HCT116 (cell line): ENCODE results near the gene EIF3F. TPM values are rescaled to one million over a fixed set of nuclear protein-coding genes. Genes with fewer than 3 reads are reported as not detected.

Experiments used
- ATAC-seq: fragments of 200-7000 bp; cut with Tn5 transposase; 2 replicates; pipeline ENCODE4 v1.9.1; 2020; ENCODE audit warnings: mild to moderate bottlenecking, moderate library complexity
- BruUV-seq: library from RNA; stranded (reverse); fragments of 400-500 nt; replicated peaks from 2 replicates; lab custom pipeline; 2021; lab: Mats Ljungman, UMichigan
- CTCF ChIA-PET: fragments of 300-600 bp; sonication (Branson Sonifier 250); formaldehyde crosslinking; loops from one replicate; lab custom pipeline; 2021; ENCODE audit warnings: antibody characterized with exemption; lab: Charles Lee
- POLR2A ChIA-PET: fragments of 300-600, 350-600 bp; sonication (Branson Sonifier 250); formaldehyde crosslinking; loops from one replicate; lab custom pipeline; 2021; ENCODE audit warnings: antibody characterized with exemption; lab: Charles Lee
- RAD21 ChIA-PET, 2 experiments: fragments of 300-600 bp; sonication (Branson Sonifier 250); formaldehyde crosslinking; loops; one replicate each; lab custom pipeline; 2023; ENCODE audit warnings: low total read pairs in 2 of 2; ENCODE audit not compliant: uncharacterized antibody in 2 of 2, unreplicated experiment in 2 of 2, low non-redundant PET in 1 of 2; lab: Charles Lee
- DNase-seq: peaks from one replicate; pipeline ENCODE4 v3.0.0-alpha.2; 2010; ENCODE audit warnings: low read depth, low spot score
- H2AFZ ChIP-seq: fragments of 200-600 bp; shearing (Covaris generic), sonication (generic); 2 replicates; pipeline ENCODE4 v1.6.1; 2017; ENCODE audit warnings: low read depth, mixed run types, mixed read lengths, antibody characterized with exemption, low read length; ENCODE audit not compliant: poor library complexity, severe bottlenecking
- H3K27ac ChIP-seq: 2 replicates; pipeline ENCODE4 v1.5.1; 2012; ENCODE audit warnings: low read depth, low read length
- H3K27me3 ChIP-seq: fragments of 200-600 bp; sonication (generic); 2 replicates; pipeline ENCODE4 v1.6.1; 2016; ENCODE audit warnings: mixed run types, low read length, mixed read lengths; ENCODE audit not compliant: insufficient read depth
- H3K36me3 ChIP-seq, 2 experiments: fragments of 200-500 bp in 1 of 2; fragments of 200-600 bp in 1 of 2; sonication (Bioruptor generic) in 1 of 2; sonication (generic) in 1 of 2; 2 replicates each; pipeline versions ENCODE4 v1.5.1 to v1.6.1; 2014 to 2016; ENCODE audit warnings: low read length in 2 of 2, inconsistent platforms in 1 of 2, mixed read lengths in 1 of 2, mixed run types in 1 of 2; ENCODE audit not compliant: insufficient read depth in 2 of 2, control insufficient read depth in 1 of 2
- H3K4me1 ChIP-seq, 2 experiments: fragments of 200-600 bp in 1 of 2; sonication (generic) in 1 of 2; 2 replicates each; pipeline versions ENCODE4 v1.5.1 to v1.6.1; 2012 to 2017; ENCODE audit warnings: low read length in 2 of 2, inconsistent platforms in 1 of 2, mild to moderate bottlenecking in 1 of 2, mixed read lengths in 1 of 2, mixed run types in 1 of 2, moderate library complexity in 1 of 2; ENCODE audit not compliant: insufficient read depth in 2 of 2, control insufficient read depth in 1 of 2
- H3K4me2 ChIP-seq: fragments of 200-600 bp; sonication (generic); 2 replicates; pipeline ENCODE4 v1.6.1; 2017; ENCODE audit warnings: mixed run types, low read length, mixed read lengths
- H3K4me3 ChIP-seq, 2 experiments: fragments of 200-600 bp in 1 of 2; sonication (generic) in 1 of 2; replicated peaks in 1 of 2; 2 replicates each; pipeline ENCODE4 v1.5.1; 2011 to 2016; ENCODE audit warnings: low read length in 2 of 2, control low read depth in 1 of 2, low read depth in 1 of 2, mild to moderate bottlenecking in 1 of 2, mixed read lengths in 1 of 2, mixed run types in 1 of 2
- H3K79me2 ChIP-seq: fragments of 200-600 bp; sonication (generic); 2 replicates; pipeline ENCODE4 v1.6.1; 2017; ENCODE audit warnings: mild to moderate bottlenecking, mixed run types, low read length, moderate library complexity, mixed read lengths; ENCODE audit not compliant: insufficient read depth
- H3K9ac ChIP-seq: fragments of 200-600 bp; sonication (generic); 2 replicates; pipeline ENCODE4 v1.6.1; 2016; ENCODE audit warnings: low read length, mixed read lengths
- H3K9me2 ChIP-seq: fragments of 200-600 bp; sonication (generic), shearing (Covaris generic); 2 replicates; pipeline ENCODE4 v1.6.1; 2017; ENCODE audit warnings: mixed run types, mild to moderate bottlenecking, moderate library complexity; ENCODE audit not compliant: insufficient read depth
- H3K9me3 ChIP-seq, 2 experiments: fragments of 200-500 bp in 1 of 2; fragments of 200-600 bp in 1 of 2; sonication (Bioruptor generic) in 1 of 2; sonication (generic) in 1 of 2; 2 replicates each; pipeline ENCODE4 v1.6.1; 2014 to 2017; ENCODE audit warnings: low read length in 2 of 2, mixed read lengths in 2 of 2, inconsistent platforms in 1 of 2, low read depth in 1 of 2, mild to moderate bottlenecking in 1 of 2, mixed run types in 1 of 2, moderate library complexity in 1 of 2; ENCODE audit not compliant: control insufficient read depth in 1 of 2, insufficient read depth in 1 of 2
- H4K20me1 ChIP-seq: fragments of 200-600 bp; sonication (generic), shearing (Covaris generic); 2 replicates; pipeline ENCODE4 v1.6.1; 2017; ENCODE audit warnings: mixed run types, mild to moderate bottlenecking, moderate library complexity; ENCODE audit not compliant: insufficient read depth
- ATF3 ChIP-seq: IDR thresholded peaks from 2 replicates; pipeline ENCODE4 v1.6.1; 2012
- CEBPB ChIP-seq: IDR thresholded peaks from 2 replicates; pipeline ENCODE4 v1.6.1; 2012; ENCODE audit warnings: low read depth
- EZH2 ChIP-seq: fragments of 200-600 bp; sonication (generic); IDR thresholded peaks from 2 replicates; pipeline ENCODE4 v1.6.1; 2017; ENCODE audit warnings: antibody characterized with exemption, mixed run types
- EZH2phosphoT487 ChIP-seq: fragments of 200-600 bp; IDR thresholded peaks from 2 replicates; pipeline ENCODE4 v1.6.1; 2018; ENCODE audit warnings: antibody characterized with exemption, borderline replicate concordance
- FOSL1 ChIP-seq: IDR thresholded peaks from 2 replicates; pipeline ENCODE4 v1.6.1; 2012; ENCODE audit warnings: low read depth
- POLR2AphosphoS5 ChIP-seq: IDR thresholded peaks from 2 replicates; pipeline ENCODE4 v1.6.1; 2011; ENCODE audit warnings: mild to moderate bottlenecking, low read depth, low read length, moderate library complexity
- SP1 ChIP-seq: IDR thresholded peaks from 2 replicates; pipeline ENCODE4 v1.6.1; 2012; ENCODE audit warnings: low read depth
- SRF ChIP-seq: IDR thresholded peaks from 2 replicates; pipeline ENCODE4 v1.6.1; 2012; ENCODE audit warnings: low read depth
- ZBTB33 ChIP-seq: IDR thresholded peaks from 2 replicates; pipeline ENCODE4 v1.6.1; 2011; ENCODE audit warnings: mild to moderate bottlenecking, low read length, moderate library complexity; ENCODE audit not compliant: insufficient replicate concordance; ENCODE audit errors: extremely low read depth
- intact Hi-C: fragments of 100-400 bp; cut with micrococcal nuclease; formaldehyde crosslinking; loops from 2 replicates; pipeline ENCODE4 v1.10.0; 2022
- total RNA-seq: library from RNA; stranded (reverse); gene quantifications from one replicate; pipeline ENCODE4 v1.2.1, GENCODE V29; 2021; ENCODE audit not compliant: unreplicated experiment

Gene EIF3F
- total RNA-seq, 1 experiment from 2014 or later = 313 TPM

- H3K4me1 ChIP-seq = no peaks in the 10 kb centered on the region
- no TSS peak for BruUV-seq
- H3K4me2 ChIP-seq = no peak overlapping the region
- ChIA-PET CTCF (interaction anchor here (2.9 kb wide), 1 partner anchor 9 kb away, joined by 14 read pairs; the partner anchor contains the start of gene EIF3F), RAD21 (no interaction called here), POLR2A (no interaction called here)
- DNase-seq (no peak), ATAC-seq (no peak)
- intact Hi-C loops = no loop called here
- no peak overlapping the region for H3K9ac ChIP-seq
- H2AFZ ChIP-seq = no peak overlapping the region
- H3K36me3 ChIP-seq = no peaks in the 10 kb centered on the region
- H3K27ac ChIP-seq = no peak overlapping the region
- no peak for TF ChIP-seq EZH2
- TF ChIP-seq ZBTB33 = no peak
- peak; percentile 72 for TF ChIP-seq CEBPB
- TF ChIP-seq SP1 = no peak
- peak; percentile 52; the same call in 1 of the 2 replicates for TF ChIP-seq ATF3
- TF ChIP-seq FOSL1 = no peak
- TF ChIP-seq POLR2AphosphoS5 = no peak
- TF ChIP-seq EZH2phosphoT487 = no peak
- no peak for TF ChIP-seq SRF
- TF ChIP-seq, all 23 proteins: peak for 2
- H3K27me3 ChIP-seq = 0 out of 2 replicates have a peak, but pooled peaks cover 8% of the 10 kb centered on the region
- H3K4me3 ChIP-seq = no peak overlapping the region
- no peaks in the 10 kb centered on the region for H4K20me1 ChIP-seq
- no peaks in the 10 kb centered on the region for H3K79me2 ChIP-seq
- H3K9me2 ChIP-seq = no peaks in the 10 kb centered on the region
- no peaks in the 10 kb centered on the region for H3K9me3 ChIP-seq
Observed at GRCh38 chr11:7977232-7977917, 9.8 kb upstream of the EIF3F start.
